CD4-positive, alpha-beta T cell (primary cell): ENCODE results near the gene CDCP2. TPM values are rescaled to one million over a fixed set of nuclear protein-coding genes. Genes with fewer than 3 reads are reported as not detected.

ENCODE experiments used
- ATAC-seq: fragments of 200-7000 bp; cut with Tn5 transposase; one replicate; pipeline ENCODE4 v1.10.0; 2022; ENCODE audit warnings: mild to moderate bottlenecking; ENCODE audit not compliant: poor library complexity
- CTCF ChIA-PET: fragments of 350-600 bp; sonication (Branson Sonifier 250); formaldehyde crosslinking; loops from one replicate; lab custom pipeline; 2021; ENCODE audit warnings: antibody characterized with exemption, inconsistent platforms; lab: Charles Lee
- POLR2A ChIA-PET: fragments of 350-600 bp; sonication (Branson Sonifier 250); formaldehyde crosslinking; loops from one replicate; lab custom pipeline; 2021; ENCODE audit warnings: antibody characterized with exemption, inconsistent platforms; lab: Charles Lee
- DNase-seq, 14 experiments: peaks; one replicate each; pipeline ENCODE4 v3.0.0-alpha.2; 2013 to 2020; ENCODE audit warnings: mixed read lengths in 2 of 14
- H3K27ac ChIP-seq, 2 donors: one replicate each; pipeline versions ENCODE4 v1.5.1 to v1.7.0; 2013; ENCODE audit warnings: low read length in 2 of 2, low read depth in 1 of 2, mild to moderate bottlenecking in 1 of 2
- H3K27me3 ChIP-seq, 2 experiments: 1 replicate in 1 of 2; 2 replicates in 1 of 2; pipeline versions ENCODE4 v1.6.1 to v1.7.0; 2013; ENCODE audit warnings: low read length in 2 of 2, control low read depth in 1 of 2, mild to moderate bottlenecking in 1 of 2, moderate library complexity in 1 of 2; ENCODE audit not compliant: insufficient read depth in 2 of 2, control insufficient read depth in 1 of 2
- H3K36me3 ChIP-seq: one replicate; pipeline ENCODE4 v1.6.1; 2013; ENCODE audit warnings: low read length, control low read depth; ENCODE audit not compliant: insufficient read depth
- H3K4me1 ChIP-seq: one replicate; pipeline ENCODE4 v1.6.1; 2013; ENCODE audit warnings: low read length, control low read depth; ENCODE audit not compliant: insufficient read depth
- H3K4me3 ChIP-seq: one replicate; pipeline ENCODE4 v1.5.1; 2013; ENCODE audit warnings: mild to moderate bottlenecking, low read length, moderate library complexity
- H3K9me3 ChIP-seq, 2 experiments: 1 replicate in 1 of 2; 2 replicates in 1 of 2; pipeline versions ENCODE4 v1.6.1 to v1.7.0; 2013; ENCODE audit warnings: low read length in 2 of 2, mild to moderate bottlenecking in 2 of 2, control low read depth in 1 of 2, moderate library complexity in 1 of 2; ENCODE audit not compliant: control insufficient read depth in 1 of 2, insufficient read depth in 1 of 2
- H3K27ac Mint-ChIP-seq: one replicate; pipeline ENCODE4 v1.8.0; 2020; ENCODE audit warnings: mixed read lengths
- H3K27me3 Mint-ChIP-seq: one replicate; pipeline ENCODE4 v1.8.0; 2021; ENCODE audit warnings: mixed read lengths
- H3K36me3 Mint-ChIP-seq: one replicate; pipeline ENCODE4 v1.8.0; 2021; ENCODE audit warnings: low read depth, mixed read lengths
- H3K4me1 Mint-ChIP-seq: one replicate; pipeline ENCODE4 v1.8.0; 2021; ENCODE audit warnings: low read depth, mixed read lengths
- H3K4me3 Mint-ChIP-seq: one replicate; pipeline ENCODE4 v1.8.0; 2020; ENCODE audit warnings: mild to moderate bottlenecking, mixed read lengths
- H3K9me3 Mint-ChIP-seq: one replicate; pipeline ENCODE4 v1.8.0; 2020; ENCODE audit warnings: mixed read lengths
- CTCF ChIP-seq: fragments of 200-600 bp; IDR thresholded peaks from one replicate; pipeline ENCODE4 v1.8.0; 2022; ENCODE audit warnings: antibody characterized with exemption, mild to moderate bottlenecking
- intact Hi-C, 2 experiments: fragments of 100-400 bp; cut with DNase I in 1 of 2; cut with micrococcal nuclease in 1 of 2; formaldehyde crosslinking; loops; one replicate each; pipeline versions ENCODE4 v1.15.1 to v1.9.0; 2023 to 2025; cut with DNase I, micrococcal nuclease
- total RNA-seq, 174 experiments: library from RNA in 2 of 174; stranded (reverse) in 2 of 174; gene quantifications; one replicate each; pipeline ENCODE4 v1.2.3 and lab custom pipeline; 2021 to 2026

Gene CDCP2
- total RNA-seq, 2 experiments from 2014 or later, result not detected

- H3K4me1 Mint-ChIP-seq, result no peaks in the 10 kb centered on the region
- Histone ChIP-seq H3K9me3 (no peaks in the 10 kb centered on the region), H3K36me3 (no peaks in the 10 kb centered on the region), H3K27ac (no peak overlapping the region), H3K4me3 (no peak overlapping the region), H3K27me3 (no peaks in the 10 kb centered on the region), H3K4me1 (no peaks in the 10 kb centered on the region)
- TF ChIP-seq CTCF, result no peak
- ChIA-PET POLR2A (no interaction called here), CTCF (no interaction called here)
- no peaks in the 10 kb centered on the region for H3K9me3 Mint-ChIP-seq
- H3K27ac Mint-ChIP-seq, result no peak overlapping the region
- DNase-seq, result no peak
- H3K4me3 Mint-ChIP-seq, result no peak overlapping the region
- H3K27me3 Mint-ChIP-seq, result no peaks in the 10 kb centered on the region
- ATAC-seq, result no peak
- intact Hi-C loops, result loop anchor here in 1 of 2 experiments (2.0 kb wide), 1 partner anchor 19 kb away; no protein-coding TSS in a partner anchor
- no peaks in the 10 kb centered on the region for H3K36me3 Mint-ChIP-seq
Measured at GRCh38 chr1:54156201-54156600, 3.4 kb upstream of the CDCP2 start.

- ATAC-seq (no peak), DNase-seq (no peak)
- Mint-ChIP-seq H3K4me3 (no peak overlapping the region), H3K4me1 (no peaks in the 10 kb centered on the region), H3K27ac (no peak overlapping the region), H3K9me3 (no peaks in the 10 kb centered on the region), H3K36me3 (no peaks in the 10 kb centered on the region), H3K27me3 (no peaks in the 10 kb centered on the region)
- CTCF ChIA-PET, result interaction anchor here (0.6 kb wide), 1 partner anchor 16 kb away, joined by 3 read pairs; no protein-coding TSS in a partner anchor
- Histone ChIP-seq H3K36me3 (no peaks in the 10 kb centered on the region), H3K27ac (no peak overlapping the region), H3K27me3 (no peaks in the 10 kb centered on the region), H3K4me3 (no peak overlapping the region), H3K4me1 (no peaks in the 10 kb centered on the region), H3K9me3 (no peaks in the 10 kb centered on the region)
- POLR2A ChIA-PET, result no interaction called here
- no peak for TF ChIP-seq CTCF
- intact Hi-C loops, result no loop called here
Measured at GRCh38 chr1:54153535-54154439, 987 bp upstream of the CDCP2 start.

GRCh38 chr1:54151013-54151412, 1.8 kb downstream of the CDCP2 start:
- Mint-ChIP-seq H3K36me3 (no peaks in the 10 kb centered on the region), H3K9me3 (no peaks in the 10 kb centered on the region), H3K27me3 (no peaks in the 10 kb centered on the region), H3K4me3 (no peak overlapping the region), H3K27ac (no peak overlapping the region), H3K4me1 (no peaks in the 10 kb centered on the region)
- H3K4me1 ChIP-seq, result no peaks in the 10 kb centered on the region
- H3K27ac ChIP-seq, result no peak overlapping the region
- ChIA-PET POLR2A (no interaction called here), CTCF (no interaction called here)
- no peak for TF ChIP-seq CTCF
- no peaks in the 10 kb centered on the region for H3K9me3 ChIP-seq
- intact Hi-C loops, result no loop called here
- H3K27me3 ChIP-seq, result no peaks in the 10 kb centered on the region
- no peak overlapping the region for H3K4me3 ChIP-seq
- ATAC-seq (no peak), DNase-seq (no peak)
- no peaks in the 10 kb centered on the region for H3K36me3 ChIP-seq
